GM23338 (cell line): ENCODE measurements around the gene DCAF6. TPM values are rescaled to one million over a fixed set of nuclear protein-coding genes. Genes with fewer than 3 reads are reported as not detected.

Source experiments
- ATAC-seq: fragments of 200-7000 bp; cut with Tn5 transposase; 3 replicates; pipeline ENCODE4 v1.9.1; 2020
- DNase-seq: peaks from one replicate; pipeline ENCODE4 v3.0.0-alpha.2; 2015; ENCODE audit warnings: low spot score
- H2AFZ ChIP-seq: fragments of 200-600 bp; sonication (generic); 2 replicates; pipeline ENCODE4 v1.8.0; 2016; ENCODE audit warnings: antibody characterized with exemption, mild to moderate bottlenecking, moderate library complexity
- H3F3A ChIP-seq: fragments of 200-600 bp; sonication (generic); replicated peaks from 2 replicates; pipeline ENCODE4 v1.8.0; 2017; ENCODE audit warnings: antibody characterized with exemption, mixed run types, low read depth
- H3K27ac ChIP-seq: fragments of 200-600 bp; sonication (generic); 2 replicates; pipeline ENCODE4 v1.6.1; 2016; ENCODE audit warnings: low read depth
- H3K27me3 ChIP-seq: fragments of 200-600 bp; sonication (generic); 2 replicates; pipeline ENCODE4 v1.8.0; 2016; ENCODE audit warnings: mild to moderate bottlenecking, mixed run types, moderate library complexity; ENCODE audit not compliant: insufficient read depth
- H3K36me3 ChIP-seq: fragments of 200-600 bp; sonication (generic); 2 replicates; pipeline ENCODE4 v1.8.0; 2016; ENCODE audit warnings: mild to moderate bottlenecking; ENCODE audit not compliant: insufficient read depth
- H3K4me1 ChIP-seq: fragments of 200-600 bp; sonication (generic); 2 replicates; pipeline ENCODE4 v1.8.0; 2016; ENCODE audit warnings: mild to moderate bottlenecking, moderate library complexity; ENCODE audit not compliant: insufficient read depth
- H3K4me2 ChIP-seq: fragments of 200-600 bp; sonication (generic); 2 replicates; pipeline ENCODE4 v1.7.1; 2017; ENCODE audit warnings: mixed run types
- H3K4me3 ChIP-seq: fragments of 200-600 bp; sonication (generic); 2 replicates; pipeline ENCODE4 v1.6.1; 2016; ENCODE audit warnings: mixed run types
- H3K79me2 ChIP-seq: fragments of 200-600 bp; sonication (generic); replicated peaks from 2 replicates; pipeline ENCODE4 v1.8.0; 2017; ENCODE audit warnings: mild to moderate bottlenecking; ENCODE audit not compliant: insufficient read depth
- H3K9me2 ChIP-seq: fragments of 200-600 bp; sonication (generic); 2 replicates; pipeline ENCODE4 v1.8.0; 2017; ENCODE audit not compliant: insufficient read depth
- H4K20me1 ChIP-seq: fragments of 200-600 bp; sonication (generic); replicated peaks from 2 replicates; pipeline ENCODE4 v1.8.0; 2017; ENCODE audit warnings: mild to moderate bottlenecking; ENCODE audit not compliant: insufficient read depth
- H3K27ac Mint-ChIP-seq: 2 replicates; pipeline ENCODE4 v1.8.0; 2020; ENCODE audit warnings: inconsistent platforms, mild to moderate bottlenecking, moderate library complexity, mixed read lengths
- H3K27me3 Mint-ChIP-seq: 3 replicates; pipeline ENCODE4 v1.8.0; 2022; ENCODE audit warnings: low read depth, mild to moderate bottlenecking, moderate library complexity, mixed read lengths, inconsistent platforms; ENCODE audit not compliant: insufficient read depth, poor library complexity
- H3K36me3 Mint-ChIP-seq: 3 replicates; pipeline ENCODE4 v1.8.0; 2021; ENCODE audit warnings: low read depth, mild to moderate bottlenecking, inconsistent platforms, moderate library complexity, mixed read lengths
- H3K4me1 Mint-ChIP-seq: 3 replicates; pipeline ENCODE4 v1.8.0; 2020; ENCODE audit warnings: mild to moderate bottlenecking, inconsistent platforms, mixed read lengths
- H3K4me3 Mint-ChIP-seq: 3 replicates; pipeline ENCODE4 v1.8.0; 2021; ENCODE audit warnings: moderate library complexity, mild to moderate bottlenecking, inconsistent platforms, mixed read lengths
- H3K9me3 Mint-ChIP-seq: 3 replicates; pipeline ENCODE4 v1.8.0; 2020; ENCODE audit warnings: moderate library complexity, mild to moderate bottlenecking, inconsistent platforms, mixed read lengths
- CREB1 ChIP-seq: fragments of 250-450 bp; sonication (Bioruptor Pico); IDR thresholded peaks from 2 replicates; pipeline ENCODE4 v1.5.0; 2020; ENCODE audit warnings: low read depth, mild to moderate bottlenecking, moderate library complexity
- CTCF ChIP-seq, 2 experiments: fragments of 200-600 bp in 1 of 2; sonication (generic) in 1 of 2; conservative IDR thresholded peaks; 2 replicates each; pipeline versions ENCODE4 v1.5.1 to v1.6.1; 2016 to 2017; ENCODE audit warnings: antibody characterized with exemption in 2 of 2, low read depth in 2 of 2, mild to moderate bottlenecking in 2 of 2, moderate library complexity in 1 of 2
- ETS1 ChIP-seq: IDR thresholded peaks from 2 replicates; pipeline ENCODE4 v1.6.1; 2016; ENCODE audit warnings: antibody characterized with exemption
- EZH2 ChIP-seq: fragments of 200-600 bp; sonication (generic); IDR thresholded peaks from one replicate; pipeline ENCODE4 v1.8.0; 2017; ENCODE audit warnings: antibody characterized with exemption, mild to moderate bottlenecking, low read depth; ENCODE audit not compliant: unreplicated experiment
- EZH2phosphoT487 ChIP-seq: fragments of 200-600 bp; sonication (generic); IDR thresholded peaks from one replicate; pipeline ENCODE4 v1.8.1; 2018; ENCODE audit warnings: antibody characterized with exemption; ENCODE audit not compliant: unreplicated experiment
- JUNB ChIP-seq: IDR thresholded peaks from one replicate; pipeline ENCODE4 v1.6.1; 2016; ENCODE audit warnings: antibody characterized with exemption; ENCODE audit not compliant: unreplicated experiment
- NANOG ChIP-seq: IDR thresholded peaks from 2 replicates; pipeline ENCODE4 v1.6.1; 2016; ENCODE audit warnings: antibody characterized with exemption, borderline replicate concordance
- POLR2AphosphoS5 ChIP-seq: IDR thresholded peaks from 2 replicates; pipeline ENCODE4 v1.6.1; 2016; ENCODE audit warnings: antibody characterized with exemption, low read depth
- REST ChIP-seq: IDR thresholded peaks from one replicate; pipeline ENCODE4 v1.6.1; 2018; ENCODE audit warnings: antibody characterized with exemption; ENCODE audit not compliant: unreplicated experiment
- STAT1 ChIP-seq: IDR thresholded peaks from one replicate; pipeline ENCODE4 v1.6.1; 2016; ENCODE audit warnings: antibody characterized with exemption; ENCODE audit not compliant: unreplicated experiment
- ZNF114 ChIP-seq: fragments of 250-450 bp; sonication (Bioruptor Pico); IDR thresholded peaks from 2 replicates; pipeline ENCODE4 v1.5.0; 2020; ENCODE audit warnings: mild to moderate bottlenecking, moderate library complexity
- ZNF331 ChIP-seq: fragments of 250-450 bp; sonication (Bioruptor Pico); IDR thresholded peaks from 2 replicates; pipeline ENCODE4 v1.5.0; 2020; ENCODE audit warnings: low read depth, mild to moderate bottlenecking, moderate library complexity
- ZNF462 ChIP-seq: fragments of 250-450 bp; sonication (Bioruptor Pico); IDR thresholded peaks from 2 replicates; pipeline ENCODE4 v1.5.0; 2020; ENCODE audit warnings: mild to moderate bottlenecking, moderate library complexity
- polyA plus RNA-seq: library from polyadenylated mRNA; unstranded; fragments of >200 nt; fragmentation: Nextera tagmentation; extraction: Ambion mirVana; gene quantifications from 2 replicates; pipeline ENCODE4 v1.2.1, GENCODE V29; 2016
- total RNA-seq: library from RNA; depleted of rRNA; stranded (reverse); fragments of >200 nt; shearing (Covaris generic); gene quantifications from 2 replicates; pipeline ENCODE4 v1.2.3, GENCODE V29; 2014

DCAF6 gene
- total and polyA plus RNA-seq, 2 experiments from 2014 or later, result 18.6 to 27.3 TPM

GRCh38 chr1:168104535-168104934, 168.1 kb downstream of the DCAF6 start:
- Mint-ChIP-seq H3K4me1 (peaks cover 12% of the 10 kb centered on the region), H3K9me3 (no peaks in the 10 kb centered on the region), H3K4me3 (no peak overlapping the region), H3K27ac (no peak overlapping the region), H3K36me3 (no peaks in the 10 kb centered on the region; the same call in 2 of the 3 replicates), H3K27me3 (peaks cover 6% of the 10 kb centered on the region)
- H3K27me3 ChIP-seq, result no peaks in the 10 kb centered on the region
- H4K20me1 ChIP-seq, result no peaks in the 10 kb centered on the region
- no peaks in the 10 kb centered on the region for H3K36me3 ChIP-seq
- DNase-seq, result no peak
- H3K9me2 ChIP-seq, result no peaks in the 10 kb centered on the region
- H3K27ac ChIP-seq, result no peak overlapping the region
- TF ChIP-seq EZH2phosphoT487 (no peak), REST (no peak), ETS1 (no peak), EZH2 (no peak), CREB1 (CRISPR knock-in tag) (no peak), JUNB (no peak), ZNF331 (CRISPR knock-in tag) (no peak), NANOG (no peak), CTCF (conservative IDR thresholded peaks at IDR 0.05; ENCODE audit: low read depth in 2 of 2) (no peak), STAT1 (no peak), POLR2AphosphoS5 (no peak), ZNF114 (CRISPR knock-in tag) (no peak), ZNF462 (CRISPR knock-in tag) (no peak)
- H3K79me2 ChIP-seq, result no peaks in the 10 kb centered on the region
- H3K4me2 ChIP-seq, result no peak overlapping the region
- no peak overlapping the region for H2AFZ ChIP-seq
- H3F3A ChIP-seq, result no peaks in the 10 kb centered on the region
- no peaks in the 10 kb centered on the region for H3K4me1 ChIP-seq
- ATAC-seq, result no peak
- no peak overlapping the region for H3K4me3 ChIP-seq
